Measurements from ENCODE around the gene CA6.
A peak's percentile ranks its signal among the peaks of the same experiment; 100 is the strongest.
"Not testable (repeated sequence)": the region's sequence is repeated elsewhere in the genome, so short reads cannot be mapped to it uniquely, and the experiment has no call there.

CA6 gene

GRCh38 chr1:8945568-8945967 is at the start of gene CA6:
Gene CA6, plus strand, starts transcription at chr1:8945868. Its CDS starts 19 bp downstream, at chr1:8945887.
- Histone ChIP-seq H3K27ac (peak within 1 kb of the TSS in 4 of 21 experiments; percentile 4 to 56 (median 28)), H3K4me3 (no peak within 1 kb of the TSS)

GRCh38 chr1:8896775-8897174 is 48.9 kb upstream of the CA6 start:
- not testable (repeated sequence) for H3K4me3 ChIP-seq
- peak overlapping the region in 7 of 21 experiments; percentile 15 to 50 (median 34) for H3K27ac ChIP-seq

DNA sequence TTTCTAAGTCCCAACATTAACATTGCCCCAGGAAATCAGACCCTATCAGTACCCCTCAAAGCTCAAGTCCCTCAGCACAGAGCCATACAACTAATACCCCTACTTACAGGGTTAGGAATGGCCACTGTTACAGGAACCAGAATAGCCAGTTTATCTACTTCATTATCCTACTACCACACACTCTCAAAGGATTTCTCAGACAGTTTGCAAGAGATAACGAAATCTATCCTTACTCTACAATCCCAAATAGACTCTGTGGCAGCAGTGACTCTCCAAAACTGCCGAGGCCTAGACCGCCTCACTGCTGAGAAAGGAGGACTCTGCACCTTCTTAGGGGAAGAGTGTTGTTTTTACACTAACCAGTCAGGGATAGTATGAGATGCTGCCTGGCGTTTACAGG is 48.2 kb upstream of the CA6 start:
- peak overlapping the region in 8 of 21 experiments; percentile 4 to 69 (median 48) for H3K27ac ChIP-seq
- H3K4me3 ChIP-seq = not testable (repeated sequence)

DNA sequence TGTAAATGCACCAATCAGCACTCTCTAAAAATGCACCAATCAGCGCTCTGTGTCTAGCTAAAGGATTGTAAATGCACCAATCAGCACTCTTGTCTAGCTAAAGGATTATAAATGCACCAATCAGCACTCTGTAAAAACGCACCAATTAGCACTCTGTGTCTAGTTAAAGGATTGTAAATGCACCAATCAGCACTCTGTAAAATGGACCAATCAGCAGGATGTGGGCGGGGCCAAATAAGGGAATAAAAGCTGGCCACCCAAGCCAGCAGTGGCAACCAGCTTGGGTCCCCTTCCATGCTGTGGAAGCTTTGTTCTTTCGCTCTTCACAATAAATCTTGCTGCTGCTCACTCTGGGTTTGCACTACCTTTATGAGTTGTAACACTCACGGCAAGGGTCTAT is 47.2 kb upstream of the CA6 start:
- H3K27ac ChIP-seq = peak overlapping the region in 8 of 21 experiments; percentile 6 to 69 (median 48)
- H3K4me3 ChIP-seq = not testable (repeated sequence)

- Histone ChIP-seq H3K27ac (peak overlapping the region in 13 of 21 experiments; percentile 21 to 76 (median 56)), H3K4me3 (no peak overlapping the region)
Measured at GRCh38 chr1:8899046-8899445, 46.6 kb upstream of the CA6 start.

- peak overlapping the region in 7 of 21 experiments; percentile 9 to 59 (median 37) for H3K27ac ChIP-seq
Measured at GRCh38 chr1:8900684-8901083, 45.0 kb upstream of the CA6 start.

GRCh38 chr1:8902765-8903164 is 42.9 kb upstream of the CA6 start:
- Histone ChIP-seq H3K27ac (peak overlapping the region in 3 of 21 experiments; percentile 2 to 56 (median 47)), H3K4me3 (no peak overlapping the region)

More at GRCh38 chr1:8900684-8901083, 45.0 kb upstream of the CA6 start:
- H3K4me3 ChIP-seq = not testable (repeated sequence)

- Histone ChIP-seq H3K4me3 (no peak overlapping the region), H3K27ac (peak overlapping the region in 5 of 21 experiments; percentile 17 to 62 (median 47))
Measured at GRCh38 chr1:8903410-8903809, 42.3 kb upstream of the CA6 start.

DNA sequence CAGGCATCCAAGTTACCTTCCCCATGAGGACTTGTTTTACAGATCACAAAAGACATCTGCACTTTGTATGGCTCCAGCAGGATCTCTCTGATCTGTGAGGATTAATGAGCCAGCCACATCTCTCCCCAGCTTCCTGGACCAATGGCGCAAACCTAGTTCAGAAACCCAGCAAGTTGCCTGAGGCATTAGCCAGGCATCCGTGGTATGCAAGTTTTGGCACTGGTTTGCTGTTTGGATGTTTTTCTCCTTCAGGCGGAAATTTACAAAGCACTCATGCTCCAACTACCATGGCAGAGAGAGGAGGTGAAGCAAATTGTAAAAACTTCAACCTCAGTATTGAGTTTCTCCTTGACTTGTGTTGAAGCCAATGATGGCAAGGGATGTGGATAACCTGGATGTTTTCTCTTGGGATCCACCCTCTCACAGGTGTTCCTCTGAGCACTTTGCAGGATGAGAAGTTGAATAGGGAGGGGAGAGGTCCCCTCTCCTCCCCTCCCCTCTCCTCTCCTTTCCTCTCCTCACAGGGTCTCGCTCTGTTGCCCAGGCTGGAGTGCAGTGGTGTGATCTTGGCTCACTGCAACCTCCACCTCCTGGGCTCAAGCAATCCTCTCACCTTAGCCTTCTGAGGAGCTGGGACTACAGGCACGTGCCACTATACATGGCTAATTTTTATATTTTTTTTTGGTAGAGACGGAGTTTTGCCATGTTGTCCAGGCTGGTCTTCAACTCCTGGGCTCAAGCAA is 41.6 kb upstream of the CA6 start:
- H3K27ac ChIP-seq = peak overlapping the region in 8 of 21 experiments; percentile 17 to 62 (median 40)
- no peak overlapping the region for H3K4me3 ChIP-seq

- Histone ChIP-seq H3K27ac (peak overlapping the region in 16 of 21 experiments; percentile 27 to 79 (median 60)), H3K4me3 (no peak overlapping the region)
Measured at GRCh38 chr1:8905582-8906191, 40.0 kb upstream of the CA6 start.

GRCh38 chr1:8908388-8909151 is 37.1 kb upstream of the CA6 start:
- Histone ChIP-seq H3K4me3 (no peak overlapping the region), H3K27ac (no peak overlapping the region)

- H3K27ac ChIP-seq = no peak overlapping the region
- no peak overlapping the region for H3K4me3 ChIP-seq
Measured at GRCh38 chr1:8910331-8910730, 35.3 kb upstream of the CA6 start.

GRCh38 chr1:8910914-8911313 is 34.8 kb upstream of the CA6 start:
- H3K27ac ChIP-seq = no peak overlapping the region
- H3K4me3 ChIP-seq = no peak overlapping the region

- no peak overlapping the region for H3K4me3 ChIP-seq
- H3K27ac ChIP-seq = no peak overlapping the region
Measured at GRCh38 chr1:8911416-8912309, 34.0 kb upstream of the CA6 start.

DNA sequence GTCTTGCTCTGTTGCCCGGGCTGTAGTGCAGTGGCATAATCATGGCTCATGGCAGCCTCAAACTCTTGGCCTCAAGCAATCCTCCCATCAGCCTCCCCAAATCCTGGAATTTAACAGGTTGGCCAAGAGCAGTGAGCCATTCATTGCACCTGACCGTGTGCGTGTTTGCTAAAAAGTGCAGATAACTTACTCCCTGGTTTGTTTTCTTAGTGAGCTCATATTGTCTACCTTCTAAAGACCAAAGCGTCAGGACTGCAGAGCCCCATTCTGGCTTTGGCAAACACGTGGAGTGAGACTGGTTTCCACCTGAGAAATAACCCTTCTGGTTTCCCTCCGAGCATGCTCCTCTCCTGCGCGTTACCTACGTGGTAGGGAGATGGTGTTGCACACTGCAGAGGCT is 32.2 kb upstream of the CA6 start:
- Histone ChIP-seq H3K4me3 (no peak overlapping the region), H3K27ac (no peak overlapping the region)

DNA sequence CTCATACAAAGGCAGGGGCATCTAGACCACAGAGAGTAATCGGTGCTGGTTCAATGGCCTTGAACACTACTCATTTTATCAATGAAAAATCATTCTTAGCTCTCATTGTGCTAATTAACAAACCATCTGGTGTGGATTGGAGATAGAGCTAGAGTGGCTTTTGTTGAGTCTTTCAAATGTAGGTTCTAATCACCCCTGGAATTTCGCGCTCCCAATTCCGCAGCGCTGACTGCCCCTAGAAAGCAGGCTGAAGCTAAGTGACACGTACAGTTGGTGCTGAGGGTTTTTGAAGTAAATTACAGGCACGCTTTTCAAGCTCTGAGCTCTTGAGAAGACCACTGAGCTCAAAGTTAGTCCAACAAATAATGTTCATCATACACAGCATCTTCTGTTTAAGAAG is 31.2 kb upstream of the CA6 start:
- H3K27ac ChIP-seq = no peak overlapping the region

GRCh38 chr1:8915446-8915845 is 30.2 kb upstream of the CA6 start:
- H3K4me3 ChIP-seq = no peak overlapping the region

More for the DNA sequence above, 31.2 kb upstream of the CA6 start:
- H3K4me3 ChIP-seq = no peak overlapping the region

GRCh38 chr1:8917536-8917935 is 28.1 kb upstream of the CA6 start:
- not testable (repeated sequence) for H3K27ac ChIP-seq, H3K4me3 ChIP-seq

More at GRCh38 chr1:8915446-8915845, 30.2 kb upstream of the CA6 start:
- H3K27ac ChIP-seq = no peak overlapping the region

DNA sequence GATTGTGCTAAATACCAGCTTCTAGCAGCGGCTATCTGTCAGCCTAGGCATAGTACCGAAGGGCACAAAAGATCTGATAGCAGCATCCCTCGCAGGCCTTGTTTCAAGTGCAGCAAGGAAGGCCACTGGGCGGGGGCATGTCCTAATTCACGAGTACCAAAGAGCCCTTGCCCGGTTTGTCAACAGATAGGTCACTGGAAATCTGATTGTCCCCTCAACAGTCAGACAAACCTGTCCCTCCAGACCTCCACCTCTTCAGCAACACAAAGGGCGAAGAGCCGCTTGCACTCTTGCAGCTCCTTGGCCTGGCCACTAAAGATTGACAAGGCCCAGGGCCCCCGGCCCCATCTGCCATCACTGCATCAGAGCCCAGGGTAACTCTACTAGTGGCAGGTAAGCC is 22.7 kb upstream of the CA6 start:
- H3K27ac ChIP-seq = no peak overlapping the region

More for the DNA sequence above, 22.7 kb upstream of the CA6 start:
- no peak overlapping the region for H3K4me3 ChIP-seq
